ENCODE data around the gene OR5P2. TPM values are rescaled to one million over a fixed set of nuclear protein-coding genes. Genes with fewer than 3 reads are reported as not detected.

Gene OR5P2
- total and polyA plus RNA-seq, 3 experiments from 2014 or later, result not detected

Other genes starting within 250 kb of the OR5P2 start
- gene CYB5R2, start 123.4 kb downstream of the OR5P2 start, total RNA-seq, result 1 to 10 TPM in 1 of 2 experiments, under 1 TPM in 1; 0.80 to 1.2 TPM
- 0.12 TPM for gene CYB5R2, start 123.4 kb downstream of the OR5P2 start, polyA plus RNA-seq
- gene OVCH2, start 90.5 kb downstream of the OR5P2 start, total RNA-seq, result not detected
- not detected for gene OVCH2, start 90.5 kb downstream of the OR5P2 start, polyA plus RNA-seq
- not detected for gene OR5P3, start 33.9 kb upstream of the OR5P2 start, total RNA-seq
- not detected for gene OR5P3, start 33.9 kb upstream of the OR5P2 start, polyA plus RNA-seq
- not detected for gene OR10A6, start 134.3 kb upstream of the OR5P2 start, total RNA-seq
- not detected for gene OR10A6, start 134.3 kb upstream of the OR5P2 start, polyA plus RNA-seq
- not detected for gene OR10A3, start 144.8 kb upstream of the OR5P2 start, total RNA-seq
- gene OR10A3, start 144.8 kb upstream of the OR5P2 start, polyA plus RNA-seq, result not detected
- gene NLRP10, start 168.5 kb upstream of the OR5P2 start, total RNA-seq, result not detected
- gene NLRP10, start 168.5 kb upstream of the OR5P2 start, polyA plus RNA-seq, result not detected
- 100 to 1,000 TPM; 294 to 306 TPM for gene EIF3F, start 190.4 kb upstream of the OR5P2 start, total RNA-seq
- gene EIF3F, start 190.4 kb upstream of the OR5P2 start, polyA plus RNA-seq, result 359 TPM